Activated T-helper 1 cell treated with anti-CD3 and anti-CD28 coated beads, Interleukin-2, amount 50 U/mL, for 16 hours (primary cell): Measurements from ENCODE around the gene DPY30.

Experiments used
- DNase-seq, 2 donors: peaks; one replicate each; pipeline ENCODE4 v3.0.0-alpha.2; 2020; ENCODE audit warnings: low read depth in 1 of 2, low spot score in 1 of 2

DPY30 gene

DNA sequence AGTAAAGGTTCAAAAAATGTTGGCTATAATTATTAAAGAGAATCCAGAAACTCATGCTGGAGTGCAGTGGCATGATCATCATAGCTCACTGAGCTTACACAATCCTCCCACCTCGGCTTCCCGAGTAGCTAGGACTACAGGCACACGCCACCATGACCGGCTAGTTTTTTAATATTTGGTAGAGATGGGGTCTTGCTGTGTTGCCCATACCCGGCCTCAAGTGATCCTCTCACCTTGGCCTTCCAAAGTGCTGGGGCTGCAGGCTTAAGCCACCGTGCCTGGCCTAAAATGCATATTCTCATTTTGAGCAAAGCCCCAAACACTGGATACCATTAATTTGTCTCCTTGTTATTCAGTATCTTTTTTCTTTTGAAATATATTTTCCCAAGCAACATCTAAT lies 61.2 kb downstream of the DPY30 start:
- DNase-seq: no peak
